IPS DF 19.7 (cell line): ENCODE data around the gene EVC.
"Not testable (repeated sequence)": the region's sequence is repeated elsewhere in the genome, so short reads cannot be mapped to it uniquely, and the experiment has no call there.

Experiments
- DNase-seq: peaks from one replicate; pipeline ENCODE4 v3.0.0-alpha.2; 2013; ENCODE audit warnings: low read depth, low spot score

Gene EVC

DNA sequence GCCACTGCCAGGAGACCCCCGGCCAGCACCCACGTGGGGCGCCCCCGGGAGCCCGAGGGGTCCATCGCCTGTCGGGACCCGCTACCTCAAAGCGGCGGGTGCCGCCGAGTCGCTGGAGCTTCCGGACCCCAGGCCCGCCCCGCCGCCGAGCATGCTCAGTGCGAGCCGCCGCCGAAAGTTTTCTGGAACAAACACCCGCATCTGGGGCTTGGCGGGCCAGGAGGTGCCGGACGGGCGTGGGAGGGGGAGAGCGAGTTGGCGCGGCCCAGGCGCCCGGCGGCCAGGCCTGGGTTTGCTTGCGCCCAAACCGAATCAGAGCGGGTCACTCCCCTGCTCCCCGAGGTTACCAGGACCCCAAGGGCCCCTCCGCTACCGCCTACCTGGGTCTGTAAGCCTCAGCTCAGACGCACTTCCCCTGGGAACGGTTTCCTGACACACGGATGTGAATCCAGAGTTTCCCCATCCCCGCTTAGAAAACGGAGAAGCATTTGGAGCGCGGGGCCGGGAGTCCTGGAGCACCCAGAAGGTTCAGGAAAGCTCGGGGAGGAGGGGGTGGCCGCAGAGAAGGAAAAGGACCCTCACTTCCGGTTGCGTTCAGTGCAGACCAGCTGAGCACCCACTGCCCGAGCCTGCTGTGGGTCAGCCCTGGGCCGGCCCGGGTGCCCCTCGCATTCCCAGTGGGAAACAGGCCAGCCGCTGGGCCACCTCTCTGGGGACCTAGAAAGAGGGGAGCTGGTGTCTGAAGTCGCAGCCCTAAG is 2.4 kb upstream of the EVC start, which contains the start of gene EVC2:
TSS of gene EVC2 (minus strand) at position 111 of the 758 bp plus-strand sequence. CDS start at position 65, 46 bp downstream.
- no peak for DNase-seq

DNA sequence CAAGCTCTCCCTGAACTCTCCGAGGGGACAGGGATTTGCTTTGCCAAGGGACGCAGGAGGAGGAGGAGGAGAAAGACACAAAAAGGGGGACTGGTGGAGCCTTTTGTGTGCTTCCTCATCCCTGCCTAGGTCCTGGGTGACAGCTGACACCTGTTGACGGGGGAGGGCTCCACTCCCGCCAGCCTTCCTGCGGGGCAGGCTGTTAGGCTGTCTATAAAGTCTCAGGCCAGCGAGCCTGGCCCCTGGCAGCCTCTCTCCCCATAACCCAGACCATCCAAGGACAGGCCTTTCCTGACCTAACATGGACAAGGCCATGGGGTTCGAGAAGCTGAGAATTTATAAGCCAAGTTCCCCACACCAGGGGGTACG is 1.8 kb upstream of the EVC start:
- no peak for DNase-seq

DNA sequence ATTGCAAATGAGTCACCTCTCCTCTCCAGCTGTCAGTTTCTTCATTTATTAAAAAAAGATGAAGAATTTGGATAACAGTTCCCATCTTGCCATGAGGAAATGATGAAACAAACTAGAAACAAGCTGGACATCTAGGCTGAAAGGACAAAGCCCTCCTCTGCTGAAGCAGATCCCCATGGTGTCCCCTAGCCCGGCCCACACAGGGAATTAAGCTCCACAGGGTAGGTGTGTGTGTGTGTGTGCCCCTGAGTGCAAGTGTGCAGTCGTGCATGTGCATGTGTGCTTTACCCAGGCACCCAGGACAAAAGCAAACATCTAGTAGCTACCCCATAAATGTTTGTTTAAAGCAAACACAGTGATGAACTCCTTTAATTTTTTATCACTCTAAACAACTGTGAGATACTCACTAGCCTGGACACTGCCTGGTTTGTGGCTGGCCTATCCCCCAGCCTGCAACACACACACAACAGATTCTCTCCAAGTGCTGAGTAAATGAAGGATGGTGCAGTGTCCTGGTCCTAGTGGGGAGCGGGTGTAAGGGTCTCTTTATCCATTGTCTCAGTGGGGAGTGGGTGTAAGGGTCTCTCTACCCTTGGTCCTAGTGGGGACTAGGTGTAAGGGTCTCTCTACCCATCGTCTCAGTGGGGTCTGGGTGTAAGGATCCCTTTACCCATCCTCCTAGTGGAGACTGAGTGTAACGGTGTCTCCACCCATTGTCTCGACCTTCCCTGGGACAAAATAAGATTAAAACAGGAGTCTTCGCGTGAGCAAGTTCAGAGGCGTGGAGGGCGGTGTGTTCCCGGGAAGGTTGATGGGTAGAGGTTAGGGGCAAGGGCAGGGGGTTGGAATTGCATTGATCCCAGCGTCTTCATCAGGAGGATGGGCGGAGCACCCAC is 688 bp upstream of the EVC start:
- no peak for DNase-seq

DNA sequence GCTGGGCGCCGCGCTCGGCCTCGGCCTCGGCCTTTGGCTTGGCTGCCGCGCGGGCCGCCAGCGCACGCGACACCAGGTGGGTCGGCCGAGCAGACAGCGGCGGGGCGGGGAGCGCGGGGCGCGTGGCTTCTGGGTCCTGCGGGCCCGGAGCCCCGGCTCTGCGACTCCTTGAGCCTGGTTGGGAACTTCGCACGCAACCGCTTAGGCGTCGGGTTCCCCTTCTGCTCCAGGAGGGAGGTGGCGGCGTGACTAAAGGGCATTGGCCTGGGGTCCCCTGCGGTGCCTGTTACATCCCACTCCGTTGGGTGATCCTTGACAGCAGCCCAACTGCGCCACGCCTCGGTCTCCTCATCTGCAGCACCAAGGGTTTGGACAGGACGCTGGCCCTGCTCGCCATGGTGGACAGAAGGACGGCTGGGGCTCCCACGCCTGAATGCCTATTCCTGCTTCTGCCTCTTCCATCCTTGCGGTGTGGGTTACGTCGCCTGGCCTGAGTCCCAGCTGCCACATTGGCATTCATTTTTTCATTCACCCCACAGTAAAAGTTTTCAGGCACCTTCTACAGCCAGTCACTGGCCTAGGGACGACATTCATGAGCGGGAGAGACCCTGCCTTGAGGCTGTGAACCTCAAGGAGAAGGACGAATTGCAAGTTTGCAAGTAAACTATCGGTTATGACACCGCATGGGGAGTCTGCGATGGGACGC is 631 bp downstream of the EVC start:
- DNase-seq: no peak

DNA sequence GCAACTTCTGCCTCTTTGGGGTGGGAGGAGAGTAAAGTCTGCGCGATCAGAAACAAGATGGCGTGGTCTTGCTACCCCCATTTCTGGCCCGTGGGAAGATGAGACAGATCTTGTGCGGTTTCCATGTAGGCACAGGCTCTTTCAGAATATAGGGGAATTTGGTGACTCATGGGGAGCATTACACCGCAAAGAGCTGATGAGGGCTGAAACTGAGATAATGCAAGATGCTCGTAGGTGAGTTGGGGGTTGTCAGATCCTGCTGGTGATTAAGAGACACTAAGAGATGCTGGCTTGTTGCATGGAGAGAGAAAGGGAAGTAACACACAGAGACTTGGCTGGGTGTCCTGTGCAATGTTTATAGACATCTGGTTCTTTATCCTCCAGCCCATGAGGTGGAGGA is 1.5 kb downstream of the EVC start:
- DNase-seq: no peak

DNA sequence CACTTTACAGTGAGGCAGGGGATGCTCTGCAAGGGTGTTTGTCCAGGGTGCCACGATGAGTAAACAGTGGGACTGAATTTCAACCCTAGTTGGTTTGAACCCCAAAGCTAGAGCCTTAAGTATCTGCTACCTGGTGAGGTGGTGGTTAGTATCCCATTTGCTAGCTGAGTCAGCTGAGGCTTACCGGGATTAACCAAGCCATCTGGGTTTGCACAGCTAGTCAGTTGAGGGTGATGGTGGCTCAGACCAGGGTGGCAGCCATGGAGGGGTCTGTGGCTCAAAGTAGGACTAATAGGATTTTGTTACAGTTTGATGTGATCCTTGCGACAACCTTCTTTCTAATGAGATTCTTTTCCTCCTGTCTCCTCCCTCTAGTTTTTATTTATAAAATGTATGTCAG is 1.9 kb downstream of the EVC start:
- DNase-seq: no peak

DNA sequence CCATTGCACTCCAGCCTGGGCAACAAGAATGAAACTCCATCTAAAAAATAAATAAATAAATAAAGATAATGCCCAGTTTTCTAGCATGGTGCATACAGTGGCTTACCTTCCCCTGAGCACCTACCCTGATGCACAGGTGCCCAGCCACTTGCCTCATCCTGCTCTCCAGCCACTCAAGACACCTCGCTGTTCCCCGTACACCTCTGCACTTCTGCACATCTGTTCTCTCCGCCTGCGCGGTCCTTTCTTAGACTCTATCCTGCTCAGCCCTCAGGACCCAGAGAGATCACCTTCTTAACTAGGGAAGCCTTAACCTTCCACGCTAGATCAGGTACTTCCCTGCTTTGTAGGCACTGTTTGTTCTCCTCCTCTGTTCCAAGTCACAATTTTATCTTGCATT is 2.9 kb downstream of the EVC start:
- no peak for DNase-seq

DNA sequence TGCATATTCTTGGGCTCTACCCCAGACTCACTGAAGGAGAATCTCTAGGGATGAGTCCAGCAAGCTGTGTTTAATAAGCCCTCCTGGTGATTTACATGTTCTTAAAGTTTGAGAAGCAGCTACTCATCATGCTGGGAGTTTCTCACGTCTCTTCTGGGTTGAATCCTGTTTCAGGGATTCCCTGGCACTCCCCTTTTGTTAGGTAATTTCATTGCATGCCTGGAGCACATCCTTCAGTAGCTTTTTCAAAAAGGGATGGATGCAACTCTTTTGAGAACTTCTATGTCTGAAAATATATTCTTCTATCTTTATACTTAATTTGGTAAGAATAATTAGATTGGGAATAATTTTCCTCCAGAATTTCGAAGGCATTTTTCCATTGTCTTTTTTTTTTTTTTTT is 4.4 kb downstream of the EVC start:
- DNase-seq: no peak

DNA sequence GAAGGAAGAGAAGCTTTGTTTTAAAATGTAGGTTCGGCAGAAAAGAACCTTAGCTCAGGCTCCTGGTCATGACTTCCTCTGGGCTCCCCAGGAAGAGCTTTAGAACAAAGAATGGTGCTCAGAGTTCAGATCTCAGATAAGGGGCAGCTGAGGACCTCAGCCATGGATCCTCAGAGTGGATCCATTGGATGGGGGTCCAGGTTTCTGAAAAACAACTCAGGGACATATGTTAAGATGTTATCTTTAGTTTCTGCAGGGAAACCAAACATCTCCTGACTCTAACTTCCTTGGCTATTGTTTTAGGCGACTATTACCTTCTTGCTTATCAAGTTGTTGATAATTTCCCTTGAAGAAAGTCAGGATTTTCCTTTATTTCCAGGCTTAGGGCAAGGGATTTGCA is 5.4 kb downstream of the EVC start:
- no peak for DNase-seq

DNA sequence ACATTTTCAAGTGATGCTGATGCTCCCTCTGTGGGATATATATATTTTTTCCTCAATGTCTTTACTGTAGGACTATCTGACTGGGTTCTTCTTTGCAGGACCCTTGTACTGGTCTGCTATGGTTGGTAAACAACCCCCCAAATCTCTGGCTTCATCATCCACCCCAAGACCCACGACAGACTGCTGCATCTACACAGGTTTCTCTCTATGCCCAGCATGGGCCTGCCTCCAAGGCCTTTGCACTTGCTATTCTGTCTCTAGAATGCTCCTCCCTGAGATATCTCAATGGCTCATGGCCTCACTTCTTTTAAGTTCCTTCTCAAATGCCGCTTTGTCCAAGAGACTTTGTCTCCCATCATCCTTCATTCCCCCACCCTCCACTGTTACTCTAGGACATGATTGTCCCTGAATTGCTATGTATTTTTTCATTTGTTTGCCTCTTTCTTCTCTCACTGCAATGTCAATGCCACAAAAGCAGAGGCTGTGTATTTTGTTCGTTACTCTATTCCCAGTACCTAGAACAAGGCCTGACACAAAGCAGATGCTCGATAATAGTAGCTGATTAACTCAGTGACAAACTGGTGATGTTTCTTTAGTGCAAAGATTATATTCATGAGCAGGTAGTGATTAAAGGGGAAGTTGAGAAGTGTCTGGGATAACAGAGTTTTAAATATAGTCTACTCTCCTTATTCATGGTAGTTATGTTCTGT is 6.6 kb downstream of the EVC start:
- no peak for DNase-seq

DNA sequence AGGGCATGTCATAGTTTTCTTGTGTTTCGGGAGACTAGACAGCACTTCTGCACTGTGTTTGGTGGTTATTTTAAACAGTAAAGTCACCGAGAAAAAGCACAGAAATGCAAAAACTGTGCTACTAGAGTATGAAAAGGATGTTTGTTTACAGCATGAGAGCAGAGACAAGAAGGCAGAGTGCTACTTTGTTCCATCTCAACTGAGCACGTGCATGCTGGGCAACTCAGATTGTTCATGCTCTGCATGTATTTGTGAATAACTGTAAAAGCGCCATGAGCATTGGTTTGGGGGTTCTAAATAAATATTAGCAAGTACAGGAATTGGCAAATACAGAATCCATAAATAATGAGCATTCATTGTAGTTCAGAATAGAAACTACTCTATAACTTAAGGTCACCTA is 7.4 kb downstream of the EVC start:
- no peak for DNase-seq

DNA sequence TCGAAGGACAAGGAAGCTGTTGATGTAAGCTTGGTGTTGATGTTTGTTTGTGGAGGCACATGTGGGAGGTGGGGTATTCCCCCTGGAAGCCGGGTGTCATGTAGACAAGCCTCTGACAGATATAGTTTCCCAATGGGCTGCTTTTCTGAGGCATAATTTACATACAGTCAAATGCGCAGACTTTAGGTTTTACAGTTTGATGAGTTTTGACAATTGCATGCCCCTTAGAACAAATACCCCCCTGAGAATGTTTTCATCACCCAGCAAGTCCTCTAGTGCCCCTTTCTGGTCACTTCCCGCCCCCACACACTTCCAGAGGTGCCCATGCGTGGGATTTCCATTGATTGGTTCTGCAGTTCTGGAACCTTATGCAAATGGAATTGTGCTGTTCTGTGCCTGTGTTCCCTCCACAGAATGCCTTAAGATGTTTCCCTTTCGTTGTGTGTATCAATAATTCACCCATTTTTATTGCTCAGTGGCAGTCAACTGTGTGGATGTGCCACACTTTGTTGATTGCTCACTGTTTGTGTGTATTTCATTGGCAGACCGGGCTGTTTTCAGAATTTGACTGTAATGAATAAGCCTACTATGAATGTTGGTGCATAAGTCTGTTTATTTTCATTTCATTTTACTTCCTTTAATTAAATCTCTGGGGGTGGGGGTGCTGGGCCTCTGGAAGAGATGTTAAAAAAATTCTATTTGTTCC is 8.5 kb downstream of the EVC start:
- DNase-seq: no peak

DNA sequence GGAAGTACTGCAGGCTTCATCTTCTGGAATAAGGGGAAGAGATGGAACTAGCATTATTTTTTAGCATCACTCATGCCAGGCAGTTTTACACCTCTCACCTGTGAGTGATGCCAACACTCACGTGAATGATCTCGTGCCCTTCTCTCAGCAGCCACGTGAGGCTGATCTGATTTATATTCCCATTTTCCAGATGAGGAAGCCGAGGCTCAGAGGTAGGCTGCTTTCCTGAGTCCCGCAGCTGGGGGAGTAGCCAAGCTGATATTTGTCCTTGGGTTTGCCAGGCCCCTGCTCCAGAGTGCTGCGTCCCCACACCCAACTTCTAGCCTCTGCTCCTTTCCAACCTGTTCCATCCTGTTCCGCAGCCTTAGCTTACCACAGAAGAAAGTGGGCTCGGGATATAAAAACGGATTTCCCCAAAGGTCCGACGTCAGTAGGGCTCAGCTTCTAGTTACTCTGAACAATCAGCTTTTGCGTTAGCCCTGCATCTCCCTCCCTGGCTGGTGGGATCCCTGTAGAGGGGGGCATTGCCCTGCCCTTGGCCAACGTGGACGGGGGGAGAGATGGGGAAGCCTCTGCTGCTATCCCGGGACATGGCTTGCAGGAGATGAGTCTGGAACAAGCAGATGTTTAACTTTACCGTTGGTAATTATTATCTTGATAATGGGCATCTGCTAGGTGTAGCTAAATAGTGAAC is 9.3 kb downstream of the EVC start:
- no peak for DNase-seq

DNA sequence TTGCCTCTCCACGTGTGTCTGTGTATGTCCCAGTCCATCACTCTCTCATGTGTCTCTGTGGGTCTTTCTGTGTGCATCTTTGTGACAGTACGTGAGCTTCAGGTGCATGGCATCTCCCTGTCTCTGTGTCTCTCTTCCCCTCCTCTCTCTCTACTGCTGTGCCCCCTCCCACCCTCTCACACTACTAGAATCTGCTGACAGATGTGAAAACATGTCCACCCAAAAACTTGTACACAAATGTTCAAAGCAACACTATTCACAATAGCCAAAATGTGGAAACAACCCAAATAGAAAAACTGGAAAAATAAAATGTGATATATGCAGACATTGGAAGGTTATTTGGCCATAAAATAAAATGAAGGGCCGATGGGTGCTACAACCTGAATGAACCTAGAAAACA is 10.0 kb downstream of the EVC start:
- no peak for DNase-seq

DNA sequence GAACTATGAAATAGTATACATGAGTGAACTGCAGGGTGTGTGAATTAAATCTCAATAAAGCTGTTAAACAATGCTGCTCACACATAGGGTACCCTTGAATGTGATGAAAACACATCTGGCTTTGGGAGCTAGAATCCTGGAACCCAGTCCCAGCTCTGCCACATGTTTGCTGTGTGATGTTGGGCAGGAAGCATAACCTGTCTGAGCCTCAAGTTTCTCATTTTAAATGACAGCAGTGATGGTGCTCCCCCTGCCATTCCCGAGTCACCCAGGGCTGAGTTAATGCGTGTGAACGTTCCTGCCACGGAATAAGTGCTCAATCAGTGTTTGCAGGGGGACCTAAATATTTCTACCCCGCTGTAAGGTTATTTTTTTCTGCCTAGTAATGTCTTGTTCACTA is 10.9 kb downstream of the EVC start:
- no peak for DNase-seq

DNA sequence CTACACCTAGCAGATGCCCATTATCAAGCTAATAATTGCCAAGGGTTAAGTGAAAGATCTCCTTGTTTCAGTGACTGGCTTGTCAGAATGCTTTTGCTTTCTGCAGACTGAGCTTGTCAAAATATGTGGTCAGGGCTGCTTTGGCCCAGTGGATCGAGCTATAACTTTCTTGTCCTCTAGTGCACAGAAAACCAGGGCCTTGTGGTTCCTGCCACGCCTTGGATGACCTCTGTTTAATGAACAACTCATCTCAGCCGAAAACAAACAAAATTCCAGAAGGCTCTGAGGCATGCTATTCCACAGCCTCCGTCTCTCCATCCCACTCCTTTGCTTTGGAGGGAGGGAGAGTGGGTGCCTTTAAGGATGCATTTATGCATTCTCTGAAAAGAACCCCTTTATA is 11.3 kb downstream of the EVC start:
- no peak for DNase-seq

DNA sequence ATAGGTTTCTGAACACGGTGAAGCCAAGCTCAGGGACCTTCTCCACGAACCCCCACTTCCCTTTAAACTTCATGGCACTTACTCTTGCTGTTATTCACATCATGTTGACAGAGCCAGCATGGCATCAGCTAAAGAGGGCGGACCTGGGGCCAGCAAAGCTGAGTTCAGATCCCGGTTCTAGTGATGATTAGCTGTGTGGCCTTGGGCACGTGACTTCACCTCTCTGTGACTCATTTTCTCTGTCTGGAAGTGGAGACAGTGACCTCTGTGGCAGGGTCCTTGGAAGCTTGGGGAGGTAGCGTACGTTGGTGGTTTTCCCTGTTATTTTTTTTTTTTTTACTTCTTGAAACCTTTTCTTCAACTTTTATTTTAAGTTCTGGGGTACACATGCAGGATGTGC is 13.4 kb downstream of the EVC start:
- DNase-seq: no peak

DNA sequence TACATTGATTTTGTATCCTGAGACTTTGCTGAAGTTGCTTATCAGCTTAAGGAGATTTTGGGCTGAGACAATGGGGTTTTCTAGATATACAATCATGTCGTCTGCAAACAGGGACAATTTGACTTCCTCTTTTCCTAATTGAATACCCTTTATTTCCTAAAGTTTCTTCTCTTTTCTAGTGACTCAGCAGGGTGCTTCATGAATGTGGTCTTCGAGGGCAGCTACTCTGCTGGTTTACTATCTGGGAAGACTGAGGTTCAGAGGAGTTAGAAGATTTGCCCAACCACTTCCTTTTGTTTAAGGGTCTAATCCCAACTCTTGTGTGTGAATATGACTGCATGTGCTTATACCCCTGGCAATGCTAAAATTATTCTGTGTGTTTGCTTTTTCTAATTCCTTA is 17.4 kb downstream of the EVC start:
- not testable (repeated sequence) for DNase-seq

DNA sequence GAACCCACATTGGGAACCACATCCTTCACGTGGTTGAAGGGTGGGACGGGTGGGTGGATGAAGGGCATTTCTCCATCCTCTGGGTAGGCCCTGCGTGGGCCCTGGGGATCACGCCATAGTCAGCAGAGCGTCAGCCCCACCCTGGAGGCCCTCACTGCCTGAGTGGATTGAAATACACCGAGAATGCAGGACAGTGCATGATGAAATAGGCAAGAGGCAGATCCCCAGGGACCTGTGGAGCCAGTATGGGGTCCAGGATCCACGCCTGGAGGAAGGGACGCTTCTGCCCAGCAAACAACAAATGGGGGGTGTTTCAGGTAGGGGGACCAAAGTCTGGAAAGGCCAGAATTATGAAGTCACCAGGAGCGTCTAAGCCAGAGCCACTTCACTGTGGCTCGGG is 19.4 kb downstream of the EVC start:
- no peak for DNase-seq
